A549 (cell line): Measurements from ENCODE around the gene PRCD. TPM values are rescaled to one million over a fixed set of nuclear protein-coding genes. Genes with fewer than 3 reads are reported as not detected.

Source experiments
- ATAC-seq, 2 experiments: fragments of 200-7000 bp in 1 of 2; fragments of >200 bp in 1 of 2; cut with Nextera tagmentation in 1 of 2; cut with Tn5 transposase in 1 of 2; 3 replicates each; pipeline versions ENCODE4 v1.8.0 to v1.9.1; 2018 to 2020; ENCODE audit warnings: mild to moderate bottlenecking in 1 of 2, moderate library complexity in 1 of 2
- CTCF ChIA-PET: fragments of 300-600 bp; sonication (Branson Sonifier 250); formaldehyde crosslinking; extraction: SDS; loops from one replicate; lab custom pipeline; 2021; ENCODE audit warnings: antibody characterized with exemption, inconsistent platforms; lab: Yijun Ruan, JAX
- POLR2A ChIA-PET: fragments of 350-600 bp; formaldehyde crosslinking; extraction: SDS; loops from one replicate; lab custom pipeline; 2021; ENCODE audit warnings: antibody characterized with exemption, inconsistent platforms; lab: Yijun Ruan, JAX
- DNase-seq, 2 experiments: peaks; one replicate each; pipeline versions ENCODE4 v3.0.0 to v3.0.0-alpha.2; 2011 to 2016; ENCODE audit warnings: low read depth in 1 of 2, low spot score in 1 of 2
- FAIRE-seq: peaks from 2 replicates; lab custom pipeline; 2011; peaks lifted over from hg19 to GRCh38; lab: Jason Lieb, UNC
- H3K27ac ChIP-seq, 2 experiments: fragments of >200 bp; sonication (Bioruptor Twin); formaldehyde crosslinking; 3 replicates each; pipeline ENCODE4 v1.5.1; 2016 to 2017
- H3K4me1 ChIP-seq: fragments of >200 bp; sonication (Bioruptor Twin); formaldehyde crosslinking; 3 replicates; pipeline ENCODE4 v1.6.1; 2016
- H3K4me2 ChIP-seq: fragments of >200 bp; sonication (Bioruptor Twin); formaldehyde crosslinking; 3 replicates; pipeline ENCODE4 v1.6.1; 2016
- H3K4me3 ChIP-seq: fragments of >200 bp; sonication (Bioruptor Twin); formaldehyde crosslinking; 3 replicates; pipeline ENCODE4 v1.5.1; 2016
- H3K9me3 ChIP-seq: fragments of >200 bp; sonication (Bioruptor Twin); formaldehyde crosslinking; 3 replicates; pipeline ENCODE4 v1.6.1; 2016
- CBX8 ChIP-seq: fragments of 200-600 bp; sonication (generic); IDR thresholded peaks from 2 replicates; pipeline ENCODE4 v1.6.1; 2016
- CHD4 ChIP-seq: fragments of 200-600 bp; sonication (generic); IDR thresholded peaks from 2 replicates; pipeline ENCODE4 v1.6.1; 2016; ENCODE audit warnings: antibody characterized with exemption, mild to moderate bottlenecking, borderline replicate concordance
- EHF ChIP-seq: fragments of 250-450 bp; sonication (Bioruptor Pico); IDR thresholded peaks from 2 replicates; pipeline ENCODE4 v1.5.0; 2020; ENCODE audit warnings: mild to moderate bottlenecking
- ESRRA ChIP-seq: fragments of 150-350 bp; IDR thresholded peaks from 2 replicates; pipeline ENCODE4 v1.6.1; 2014; ENCODE audit warnings: mild to moderate bottlenecking, low read length, borderline replicate concordance
- GATA3 ChIP-seq: IDR thresholded peaks from 2 replicates; pipeline ENCODE4 v1.6.1; 2012; ENCODE audit warnings: borderline replicate concordance
- HEYL ChIP-seq: fragments of 250-450 bp; sonication (Bioruptor Pico); IDR thresholded peaks from 2 replicates; pipeline ENCODE4 v1.8.0; 2021; ENCODE audit warnings: mild to moderate bottlenecking, moderate library complexity
- HOXB13 ChIP-seq: fragments of 250-450 bp; sonication (Bioruptor Pico); IDR thresholded peaks from 2 replicates; pipeline ENCODE4 v1.5.0; 2020; ENCODE audit warnings: low read depth, mild to moderate bottlenecking, moderate library complexity
- HOXB5 ChIP-seq: fragments of 250-450 bp; sonication (Bioruptor Pico); IDR thresholded peaks from 2 replicates; pipeline ENCODE4 v1.5.0; 2020; ENCODE audit warnings: mild to moderate bottlenecking, moderate library complexity
- JUN ChIP-seq, 2 experiments: fragments of >200 bp; sonication (Bioruptor Twin); formaldehyde crosslinking; IDR thresholded peaks; 2 replicates in 1 of 2; 3 replicates in 1 of 2; pipeline ENCODE4 v1.6.1; 2016 to 2017
- JUNB ChIP-seq: fragments of >200 bp; sonication (Bioruptor Twin); formaldehyde crosslinking; IDR thresholded peaks from 2 replicates; pipeline ENCODE4 v1.6.1; 2016
- KDM1A ChIP-seq: fragments of 200-600 bp; sonication (generic); IDR thresholded peaks from 2 replicates; pipeline ENCODE4 v1.6.1; 2016; ENCODE audit warnings: low read depth, mild to moderate bottlenecking
- MAFK ChIP-seq: fragments of 450-650 bp; IDR thresholded peaks from 2 replicates; pipeline ENCODE4 v1.6.1; 2014; ENCODE audit not compliant: partially characterized antibody
- NR3C1 ChIP-seq: fragments of >200 bp; sonication (Bioruptor Twin); formaldehyde crosslinking; IDR thresholded peaks from 3 replicates; pipeline ENCODE4 v1.6.1; 2017
- PBX3 ChIP-seq: IDR thresholded peaks from 2 replicates; pipeline ENCODE4 v1.6.1; 2012
- POLR2AphosphoS2 ChIP-seq: conservative IDR thresholded peaks from 2 replicates; pipeline ENCODE4 v1.6.1; 2012; ENCODE audit warnings: low read length, improper control_type of control experiment, inconsistent platforms
- RCOR1 ChIP-seq: fragments of 150-350 bp; IDR thresholded peaks from 2 replicates; pipeline ENCODE4 v1.6.1; 2014; ENCODE audit warnings: antibody characterized with exemption, low read length, low read depth
- RFX5 ChIP-seq: fragments of 450-650 bp; IDR thresholded peaks from 2 replicates; pipeline ENCODE4 v1.7.1; 2014; ENCODE audit warnings: antibody characterized with exemption, mild to moderate bottlenecking, moderate library complexity
- SREBF2 ChIP-seq: fragments of 450-650 bp; IDR thresholded peaks from 2 replicates; pipeline ENCODE4 v1.6.1; 2014; ENCODE audit warnings: mild to moderate bottlenecking, moderate library complexity
- TFCP2L1 ChIP-seq: fragments of 250-450 bp; sonication (Bioruptor Pico); IDR thresholded peaks from 2 replicates; pipeline ENCODE4 v1.5.0; 2021; ENCODE audit warnings: mild to moderate bottlenecking
- TP53 ChIP-seq: fragments of 250-450 bp; sonication (Bioruptor Pico); IDR thresholded peaks from 2 replicates; pipeline ENCODE4 v1.5.0; 2021; ENCODE audit warnings: mild to moderate bottlenecking, moderate library complexity
- USF2 ChIP-seq: fragments of 450-650 bp; IDR thresholded peaks from 2 replicates; pipeline ENCODE4 v1.6.1; 2014; ENCODE audit warnings: antibody characterized with exemption
- ZFP36 ChIP-seq: fragments of 450-650 bp; IDR thresholded peaks from 2 replicates; pipeline ENCODE4 v1.6.1; 2014; ENCODE audit warnings: borderline replicate concordance; ENCODE audit not compliant: partially characterized antibody
- WGBS: methylation state at CpG from one replicate; pipeline ENCODE4 v1.1.6; 2017; ENCODE audit errors: missing lambda C conversion rate; 5-methylcytosine and 5-hydroxymethylcytosine counted together
- polyA plus RNA-seq, 4 experiments: library from polyadenylated mRNA; depleted of rRNA in 3 of 4; stranded (reverse); fragments of >200 nt; fragmentation: RNase III in 1 of 4; extraction: RNeasy Plus Mini Kit Qiagen cat#74134 plus additional on column Dnase treatment in 1 of 4; gene quantifications; 2 replicates in 3 of 4; 3 replicates in 1 of 4; pipeline ENCODE4 v1.2.3, GENCODE V29; 2011 to 2017

PRCD gene
- polyA plus RNA-seq, 2 of the 4 experiments (the other 2 are of a cell fraction), result not detected

- no peak for TF ChIP-seq RCOR1
- TF ChIP-seq PBX3, result no peak
- TF ChIP-seq JUNB, result no peak
- TF ChIP-seq HEYL (CRISPR knock-in tag), result no peak
Observed at GRCh38 chr17:76501018-76501826, 38.6 kb upstream of the PRCD start, which contains the start of gene RHBDF2 (continued).

- ATAC-seq (no peak), FAIRE-seq (no peak)
- POLR2A ChIA-PET, result interaction anchor here (0.6 kb wide), 1 partner anchor 128 kb away, joined by 3 read pairs; no protein-coding TSS in a partner anchor
Observed at GRCh38 chr17:76501827-76502307, 38.0 kb upstream of the PRCD start.

GRCh38 chr17:76502341-76503211 lies 37.3 kb upstream of the PRCD start:
- DNase-seq (no peak), ATAC-seq (no peak), FAIRE-seq (no peak)
- ChIA-PET POLR2A (no interaction called here), CTCF (interaction anchor here (0.6 to 64.5 kb wide), 21 partner anchors 8 to 584 kb away, joined by 3 to 1994 read pairs (median 4); partner anchors contain the start of genes AANAT, ST6GALNAC2 and UBE2O)
- peak overlapping the region; percentile 83 to 96; a peak in 5 of 6 replicates for H3K27ac ChIP-seq
- H3K4me2 ChIP-seq, result no peak overlapping the region; the same call in 2 of the 3 replicates
- peaks cover 39% of the 10 kb centered on the region for H3K4me1 ChIP-seq
- WGBS, result 70% methylated on average over 8 of the region's 8 CpGs
- H3K4me3 ChIP-seq, result no peak overlapping the region
- no peak for TF ChIP-seq MAFK
- TF ChIP-seq HOXB13, result no peak
- TF ChIP-seq CHD4, result 0 out of 2 replicates have a peak, but pooled peaks have one; percentile 43
- H3K9me3 ChIP-seq, result no peaks in the 10 kb centered on the region

More at GRCh38 chr17:76501827-76502307, 38.0 kb upstream of the PRCD start:
- H3K4me3 ChIP-seq, result peak overlapping the region; percentile 81; the same call in 2 of the 3 replicates
- no peak for DNase-seq
- peaks cover 45% of the 10 kb centered on the region for H3K4me1 ChIP-seq
- 81% methylated on average over 10 of the region's 11 CpGs for WGBS
- H3K27ac ChIP-seq, result peak overlapping the region; percentile 83 to 96
- H3K9me3 ChIP-seq, result no peaks in the 10 kb centered on the region
- CTCF ChIA-PET, result interaction anchor here (0.6 to 64.5 kb wide), 14 partner anchors 7 to 198 kb away, joined by 3 to 1994 read pairs (median 4); partner anchors contain the start of genes AANAT and UBE2O
- H3K4me2 ChIP-seq, result peak overlapping the region; percentile 91
- no peak for TF ChIP-seq RCOR1
- TF ChIP-seq NR3C1, result no peak
- TF ChIP-seq HOXB5 (CRISPR knock-in tag), result no peak
- no peak for TF ChIP-seq JUN (IDR thresholded peaks at IDR 0.05)
- no peak for TF ChIP-seq RFX5
- TF ChIP-seq ESRRA, result no peak
- TF ChIP-seq ZFP36, result no peak
- no peak for TF ChIP-seq CBX8
- TF ChIP-seq KDM1A, result no peak
- TF ChIP-seq SREBF2, result no peak
- no peak for TF ChIP-seq POLR2AphosphoS2
- TF ChIP-seq TP53 (CRISPR knock-in tag), result no peak
- TF ChIP-seq USF2, result no peak
- no peak for TF ChIP-seq EHF (CRISPR knock-in tag)
- TF ChIP-seq TFCP2L1 (CRISPR knock-in tag), result no peak
- no peak for TF ChIP-seq HOXB13
- no peak for TF ChIP-seq GATA3
